ENCODE data around the gene IL17A. TPM values are rescaled to one million over a fixed set of nuclear protein-coding genes. Genes with fewer than 3 reads are reported as not detected.
A peak's percentile ranks its signal among the peaks of the same experiment; 100 is the strongest.

The IL17A gene
- total RNA-seq, 4 donors from 2014 or later = not detected

- Histone ChIP-seq H3K27ac (no peak overlapping the region), H3K4me1 (no peaks in the 10 kb centered on the region), H3K27me3 (peaks cover 0 to 6% (median 0%) of the 10 kb centered on the region in 4 donors), H3K36me3 (no peaks in the 10 kb centered on the region), H3K4me3 (no peak overlapping the region), H3K9me3 (no peaks in the 10 kb centered on the region)
- TF ChIP-seq CTCF (IDR thresholded peaks at IDR 0.05) = no peak
- no peak for TF ChIP-seq POLR2A (IDR thresholded peaks at IDR 0.05)
- intact Hi-C loops (cut with DNase I) = no loop called here
- WGBS, 2 donors = 39 to 56% methylated on average over 1 of the region's 1 CpG
- DNase-seq = no peak
These were observed 44.5 kb downstream of the IL17A start for GRCh38 chr6:52230685-52231084.

GRCh38 chr6:52231406-52232127 is 45.4 kb downstream of the IL17A start:
- WGBS, 2 donors = 74 to 75% methylated on average over 7 to 8 of the region's 8 CpGs
- intact Hi-C loops (cut with DNase I) = no loop called here
- H3K9me3 ChIP-seq = no peaks in the 10 kb centered on the region
- peaks cover 0 to 6% (median 0%) of the 10 kb centered on the region in 4 donors for H3K27me3 ChIP-seq
- no peaks in the 10 kb centered on the region for H3K4me1 ChIP-seq
- TF ChIP-seq CTCF (IDR thresholded peaks at IDR 0.05) (no peak), POLR2A (IDR thresholded peaks at IDR 0.05) (no peak)
- H3K36me3 ChIP-seq = no peaks in the 10 kb centered on the region
- H3K4me3 ChIP-seq = no peak overlapping the region
- H3K27ac ChIP-seq = no peak overlapping the region
- DNase-seq = no peak

- no peak overlapping the region for H3K4me3 ChIP-seq
- 59 to 60% methylated on average over 4 of the region's 4 CpGs for WGBS, 2 donors
- intact Hi-C loops (cut with DNase I) = no loop called here
- no peaks in the 10 kb centered on the region for H3K36me3 ChIP-seq
- DNase-seq = no peak
- peaks cover 0 to 19% (median 0%) of the 10 kb centered on the region in 4 donors for H3K27me3 ChIP-seq
- H3K4me1 ChIP-seq = no peaks in the 10 kb centered on the region
- H3K27ac ChIP-seq = no peak overlapping the region
- H3K9me3 ChIP-seq = no peaks in the 10 kb centered on the region
- TF ChIP-seq CTCF (IDR thresholded peaks at IDR 0.05) (no peak), POLR2A (IDR thresholded peaks at IDR 0.05) (no peak)
These were observed 46.8 kb downstream of the IL17A start for GRCh38 chr6:52233005-52233404.

GRCh38 chr6:52233975-52234823 is 48.0 kb downstream of the IL17A start:
- 46% methylated on average over 15 of the region's 15 CpGs for WGBS, 2 donors
- intact Hi-C loops (cut with DNase I) = no loop called here

More at GRCh38 chr6:52233975-52234823, 48.0 kb downstream of the IL17A start:
- no peak overlapping the region for H3K4me3 ChIP-seq
- H3K27me3 ChIP-seq = peaks cover 0 to 20% (median 0%) of the 10 kb centered on the region in 4 donors
- TF ChIP-seq CTCF (IDR thresholded peaks at IDR 0.05) = peak in 4 of 6 experiments; percentile 28 to 47 (median 31)
- TF ChIP-seq POLR2A (IDR thresholded peaks at IDR 0.05) = no peak
- no peaks in the 10 kb centered on the region for H3K4me1 ChIP-seq
- DNase-seq = no peak
- H3K9me3 ChIP-seq = no peaks in the 10 kb centered on the region
- no peak overlapping the region for H3K27ac ChIP-seq
- H3K36me3 ChIP-seq = no peaks in the 10 kb centered on the region

Small RNA genes within 50 kb of the gene (small RNA-seq; reads per million reads assigned to genes)
- gene MIR133B (0 reads per million in 4 donors), gene MIR206 (0 to 0.15 (median 0) reads per million in 4 donors)

Other genes starting within 250 kb of the IL17A start
- under 1 TPM in 1 of 4 donors, not detected in 3; 0.04 TPM for gene PKHD1, start 98.8 kb upstream of the IL17A start, total RNA-seq
- gene IL17F, start 58.1 kb downstream of the IL17A start, total RNA-seq = 1 to 10 TPM in 1 of 4 donors, not detected in 3; 1.4 TPM
- 10 to 100 TPM; 37.5 to 70.3 (median 47.7) TPM for gene MCM3, start 98.4 kb downstream of the IL17A start, total RNA-seq
- 10 to 100 TPM in 3 of 4 donors, 1 to 10 TPM in 1; 1.7 to 22.5 (median 11.5) TPM for gene PAQR8, start 175.8 kb downstream of the IL17A start, total RNA-seq
- 10 to 100 TPM in 2 of 4 donors, 1 to 10 TPM in 2; 4.0 to 17.5 (median 9.9) TPM for gene EFHC1, start 234.0 kb downstream of the IL17A start, total RNA-seq